MCF 10A (cell line): Measurements from ENCODE around the gene LRCH3. TPM values are rescaled to one million over a fixed set of nuclear protein-coding genes. Genes with fewer than 3 reads are reported as not detected.

ENCODE experiments used
- BruUV-seq: library from RNA; stranded (reverse); fragments of 400-500 nt; replicated peaks from 2 replicates; lab custom pipeline; 2021; lab: Mats Ljungman, UMichigan
- CTCF ChIA-PET: fragments of 300-600 bp; sonication (Branson Sonifier 250); formaldehyde crosslinking; extraction: SDS; loops from one replicate; lab custom pipeline; 2021; ENCODE audit warnings: antibody characterized with exemption, inconsistent platforms; lab: Yijun Ruan, JAX
- POLR2A ChIA-PET: fragments of 300-600, 350-650 bp; sonication (Branson Sonifier 250); formaldehyde crosslinking; extraction: SDS; loops from one replicate; lab custom pipeline; 2020; ENCODE audit warnings: antibody characterized with exemption, inconsistent platforms; lab: Yijun Ruan, JAX
- DNase-seq: peaks from one replicate; pipeline ENCODE4 v3.0.0-alpha.2; 2018; ENCODE audit not compliant: unreplicated experiment
- H3K27ac Mint-ChIP-seq: one replicate; pipeline ENCODE4 v1.8.0; 2022; ENCODE audit warnings: mild to moderate bottlenecking, low read depth, mixed read lengths; ENCODE audit not compliant: unreplicated experiment
- H3K27me3 Mint-ChIP-seq: one replicate; pipeline ENCODE4 v1.8.0; 2022; ENCODE audit warnings: mixed read lengths; ENCODE audit not compliant: insufficient read depth, unreplicated experiment
- H3K36me3 Mint-ChIP-seq: one replicate; pipeline ENCODE4 v1.8.0; 2022; ENCODE audit warnings: mild to moderate bottlenecking, moderate library complexity, mixed read lengths; ENCODE audit not compliant: insufficient read depth, unreplicated experiment
- H3K4me1 Mint-ChIP-seq: one replicate; pipeline ENCODE4 v1.8.0; 2022; ENCODE audit warnings: mixed read lengths; ENCODE audit not compliant: insufficient read depth, unreplicated experiment
- H3K4me3 Mint-ChIP-seq: one replicate; pipeline ENCODE4 v1.8.0; 2022; ENCODE audit warnings: mild to moderate bottlenecking, moderate library complexity, mixed read lengths; ENCODE audit not compliant: unreplicated experiment
- H3K9me3 Mint-ChIP-seq: one replicate; pipeline ENCODE4 v1.8.0; 2022; ENCODE audit warnings: mixed read lengths; ENCODE audit not compliant: unreplicated experiment
- CTCF ChIP-seq: fragments of 200-600 bp; IDR thresholded peaks from one replicate; pipeline ENCODE4 v1.8.0; 2022; ENCODE audit warnings: antibody characterized with exemption, mild to moderate bottlenecking; ENCODE audit not compliant: unreplicated experiment
- intact Hi-C: fragments of 100-400 bp; cut with micrococcal nuclease; formaldehyde crosslinking; loops from 2 replicates; pipeline ENCODE4 v1.14.1; 2022
- total RNA-seq: library from RNA; stranded (reverse); gene quantifications from 2 replicates; pipeline ENCODE4 v1.2.3, GENCODE V29; 2022

LRCH3 gene
- total RNA-seq, 1 experiment from 2014 or later = 58.8 TPM

GRCh38 chr3:197829397-197830045 is 38.5 kb downstream of the LRCH3 start:
- H3K27ac Mint-ChIP-seq = no peak overlapping the region
- no TSS peak for BruUV-seq
- no peak overlapping the region for H3K4me3 Mint-ChIP-seq
- POLR2A ChIA-PET = no interaction called here
- peaks cover 70% of the 10 kb centered on the region for H3K36me3 Mint-ChIP-seq
- DNase-seq = no peak
- H3K27me3 Mint-ChIP-seq = no peaks in the 10 kb centered on the region
- H3K9me3 Mint-ChIP-seq = no peaks in the 10 kb centered on the region
- intact Hi-C loops = no loop called here
- CTCF ChIA-PET = no interaction called here
- no peak for TF ChIP-seq CTCF
- H3K4me1 Mint-ChIP-seq = no peaks in the 10 kb centered on the region

- ChIA-PET POLR2A (interaction anchor here (0.7 kb wide), 1 partner anchor 1180 kb away, joined by 3 read pairs; no protein-coding TSS in a partner anchor), CTCF (interaction anchor here (0.6 kb wide), 1 partner anchor 13 kb away, joined by 4 read pairs; no protein-coding TSS in a partner anchor)
- Mint-ChIP-seq H3K9me3 (no peaks in the 10 kb centered on the region), H3K27ac (no peak overlapping the region), H3K36me3 (peaks cover 66% of the 10 kb centered on the region), H3K4me3 (no peak overlapping the region), H3K4me1 (no peaks in the 10 kb centered on the region), H3K27me3 (no peaks in the 10 kb centered on the region)
- intact Hi-C loops = no loop called here
- DNase-seq = no peak
- no peak for TF ChIP-seq CTCF
- no TSS peak for BruUV-seq
These were observed 39.4 kb downstream of the LRCH3 start for GRCh38 chr3:197830308-197830966.

GRCh38 chr3:197830967-197831313 is 39.9 kb downstream of the LRCH3 start:
- Mint-ChIP-seq H3K27ac (no peak overlapping the region), H3K36me3 (peaks cover 67% of the 10 kb centered on the region), H3K9me3 (no peaks in the 10 kb centered on the region), H3K27me3 (no peaks in the 10 kb centered on the region), H3K4me3 (no peak overlapping the region), H3K4me1 (no peaks in the 10 kb centered on the region)
- BruUV-seq = no TSS peak
- CTCF ChIA-PET = interaction anchor here (0.6 kb wide), 1 partner anchor 13 kb away, joined by 4 read pairs; no protein-coding TSS in a partner anchor
- POLR2A ChIA-PET = interaction anchor here (1.5 kb wide), 1 partner anchor 82 kb away, joined by 3 read pairs; no protein-coding TSS in a partner anchor
- TF ChIP-seq CTCF = no peak
- intact Hi-C loops = no loop called here
- DNase-seq = no peak

- intact Hi-C loops = no loop called here
- no peaks in the 10 kb centered on the region for H3K4me1 Mint-ChIP-seq
- no peak overlapping the region for H3K27ac Mint-ChIP-seq
- CTCF ChIA-PET = no interaction called here
- no peak for TF ChIP-seq CTCF
- H3K36me3 Mint-ChIP-seq = peaks cover 63% of the 10 kb centered on the region
- no TSS peak for BruUV-seq
- H3K4me3 Mint-ChIP-seq = no peak overlapping the region
- POLR2A ChIA-PET = no interaction called here
- H3K27me3 Mint-ChIP-seq = no peaks in the 10 kb centered on the region
- DNase-seq = no peak
- H3K9me3 Mint-ChIP-seq = no peaks in the 10 kb centered on the region
These were observed 43.1 kb downstream of the LRCH3 start for GRCh38 chr3:197833930-197834715.
